Measurements from ENCODE around the gene CDRT4.

Gene CDRT4

DNA sequence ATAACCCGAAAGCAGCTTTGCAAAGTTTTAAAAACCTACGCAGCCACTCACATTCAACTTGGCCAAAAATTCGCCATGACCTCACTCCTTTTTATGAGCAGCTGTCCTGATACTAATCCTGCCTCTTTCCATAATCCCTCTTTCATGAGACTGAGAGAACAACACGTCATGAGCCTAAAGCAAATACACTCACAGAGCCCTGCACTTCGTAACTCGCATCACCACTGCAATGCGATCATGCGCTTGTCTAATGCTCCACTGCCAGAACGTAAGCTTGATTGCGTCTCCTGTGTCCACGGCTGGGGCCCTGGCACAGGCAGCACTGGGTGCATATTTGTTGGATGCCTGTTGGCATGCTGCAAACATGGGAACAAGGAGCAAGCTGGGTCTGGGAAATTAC is 36.2 kb downstream of the CDRT4 start:
- no peak for DNase-seq

- no peak for DNase-seq
These were observed 42.9 kb downstream of the CDRT4 start for GRCh38 chr17:15424521-15424920.

DNA sequence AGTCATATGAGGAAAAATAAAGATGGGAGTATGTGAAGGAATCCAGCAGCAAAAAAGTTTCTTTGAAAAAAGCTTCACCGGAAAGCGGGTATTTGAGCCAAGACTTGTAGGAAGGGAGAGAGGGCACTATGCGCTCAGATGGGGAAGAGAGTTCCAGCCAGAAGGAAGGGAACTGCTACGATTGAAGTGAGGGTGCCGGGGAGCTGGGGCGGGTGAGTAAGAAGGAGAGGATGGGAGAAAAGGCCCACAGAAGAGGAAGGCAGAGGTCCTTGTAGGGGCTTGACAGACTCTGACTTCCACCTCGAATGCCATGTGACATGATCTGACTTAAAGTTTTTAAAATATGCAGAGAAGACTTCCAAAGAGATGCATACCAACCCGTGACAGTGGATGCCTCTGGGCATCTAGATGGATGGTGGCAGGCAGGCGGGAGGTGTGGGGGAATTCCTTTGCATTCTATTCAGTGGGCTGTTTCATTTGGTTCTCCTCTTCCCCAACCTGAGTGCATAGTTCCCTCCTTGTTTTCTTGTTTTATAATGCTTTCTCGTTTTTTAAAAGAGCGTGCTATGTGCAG is 44.9 kb downstream of the CDRT4 start:
- no peak for DNase-seq

DNA sequence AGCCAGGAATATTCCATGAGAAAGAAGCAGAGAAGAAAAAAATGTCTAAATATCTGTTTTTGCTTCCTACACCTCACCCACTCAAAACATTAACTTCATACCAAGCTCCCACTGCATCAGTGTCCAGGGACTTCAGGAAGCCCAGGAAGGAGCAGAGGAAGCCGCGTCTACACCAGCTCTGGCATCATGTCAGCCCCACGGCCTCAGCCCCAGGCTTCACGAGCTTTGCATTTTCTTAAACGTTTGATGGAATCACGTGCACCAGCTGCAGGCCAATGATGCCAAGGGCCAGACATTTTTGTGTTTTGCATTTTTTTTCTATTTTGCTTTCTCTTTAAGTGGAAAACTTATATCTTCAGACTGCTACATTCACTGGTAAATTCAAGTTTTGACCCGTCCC is 48.6 kb downstream of the CDRT4 start:
- no peak for DNase-seq

DNA sequence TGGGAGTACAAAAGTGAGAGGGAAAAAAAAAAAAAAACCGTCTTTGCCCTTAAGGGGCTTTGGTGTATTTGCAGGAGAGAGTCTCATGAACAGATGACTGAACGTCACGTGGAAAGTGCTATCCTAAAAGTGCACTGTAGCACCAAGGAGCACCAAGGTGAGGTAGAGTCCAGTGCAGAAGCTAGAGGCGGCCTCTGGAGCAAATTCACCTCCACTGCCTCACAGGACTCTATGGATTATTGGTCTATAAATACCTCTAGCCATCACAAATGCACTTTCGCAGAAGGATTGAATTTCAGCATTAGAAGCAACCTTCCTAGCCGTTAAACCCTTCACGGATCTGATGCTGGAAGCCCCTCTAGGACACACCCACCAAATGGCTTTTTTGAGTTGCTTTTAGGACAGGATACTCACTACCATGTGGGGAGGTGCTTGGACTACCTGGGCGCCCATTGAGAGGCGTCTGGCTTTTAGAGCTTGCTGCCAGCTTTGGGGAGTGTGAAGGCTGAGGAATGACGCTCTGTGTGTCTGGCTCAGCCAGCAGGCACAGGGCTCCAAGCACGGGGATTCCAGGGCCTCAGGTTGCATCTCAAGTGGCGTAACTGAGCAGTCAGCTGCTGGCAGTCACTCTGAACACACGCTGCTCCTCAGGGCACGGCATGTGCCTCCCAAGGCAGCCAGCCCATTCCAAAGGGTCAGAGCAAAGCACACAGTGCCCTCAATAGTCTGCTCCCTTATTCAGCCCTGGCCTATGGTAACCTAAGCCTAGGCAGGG is 52.7 kb downstream of the CDRT4 start:
- no peak for DNase-seq

GRCh38 chr17:15413101-15413771 is 54.2 kb downstream of the CDRT4 start:
- DNase-seq, result no peak

GRCh38 chr17:15412606-15413005 is 54.8 kb downstream of the CDRT4 start:
- DNase-seq, result no peak

DNA sequence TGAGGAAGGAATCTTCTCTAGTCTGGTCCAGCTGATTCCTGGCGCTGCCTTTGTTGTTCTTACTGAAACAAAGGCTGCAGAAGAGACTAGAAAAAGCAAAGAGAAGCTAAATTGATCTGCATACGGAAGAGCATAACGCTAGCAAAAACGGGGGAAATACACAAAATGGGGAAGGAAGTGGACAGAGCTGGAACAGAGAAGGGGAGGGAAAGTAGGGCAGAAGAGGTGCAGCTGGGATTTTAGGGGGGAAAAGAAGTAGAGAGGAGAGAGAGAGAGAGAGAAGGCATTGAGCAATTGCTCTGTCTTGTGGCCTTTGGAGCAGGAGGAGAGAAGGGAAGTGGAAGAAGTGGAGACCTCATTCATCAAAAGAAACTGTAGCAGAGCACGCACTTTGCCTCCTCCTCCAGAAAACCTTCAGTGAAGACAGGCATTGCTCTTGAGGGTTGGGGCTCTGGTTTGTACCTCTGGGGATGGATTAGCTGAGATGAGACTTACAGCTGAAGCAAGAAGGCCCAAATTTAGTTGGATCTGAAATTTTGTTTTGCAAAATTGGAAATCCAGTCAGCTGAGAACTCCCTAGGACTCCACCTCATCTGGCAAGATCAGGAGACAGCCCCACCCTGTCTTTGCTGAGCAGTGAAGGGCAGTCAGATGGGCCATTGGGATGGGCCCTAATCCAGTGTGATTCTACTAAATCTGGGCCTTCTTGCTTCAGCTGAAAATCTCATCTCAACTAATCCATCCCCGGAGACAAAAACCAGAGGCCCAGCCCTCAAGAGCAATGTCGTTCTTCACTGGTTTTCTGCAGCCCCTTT is 55.8 kb downstream of the CDRT4 start:
- DNase-seq, result no peak

GRCh38 chr17:15409721-15410250 is 57.6 kb downstream of the CDRT4 start:
- no peak for DNase-seq

GRCh38 chr17:15408803-15409202 is 58.6 kb downstream of the CDRT4 start:
- DNase-seq, result no peak

DNA sequence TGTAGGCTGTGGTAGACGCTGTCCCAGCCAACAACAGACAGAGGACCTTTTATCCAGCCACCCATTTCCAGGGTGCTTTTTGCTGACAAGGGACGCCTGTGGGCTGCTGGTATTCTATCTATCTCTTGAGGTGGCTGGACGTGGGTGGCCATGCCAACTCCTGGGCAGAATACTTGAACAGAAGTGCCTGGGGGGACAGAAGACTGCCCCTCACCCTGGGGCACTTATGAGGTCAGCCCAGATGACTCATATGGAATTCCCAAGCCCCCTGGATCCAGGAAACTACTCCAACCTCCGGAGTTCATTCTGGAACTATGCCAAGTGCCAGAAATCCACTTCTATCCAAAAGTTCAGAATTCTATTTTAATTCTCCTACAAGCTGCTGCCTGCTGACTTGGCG is 61.3 kb downstream of the CDRT4 start:
- DNase-seq, result no peak

DNA sequence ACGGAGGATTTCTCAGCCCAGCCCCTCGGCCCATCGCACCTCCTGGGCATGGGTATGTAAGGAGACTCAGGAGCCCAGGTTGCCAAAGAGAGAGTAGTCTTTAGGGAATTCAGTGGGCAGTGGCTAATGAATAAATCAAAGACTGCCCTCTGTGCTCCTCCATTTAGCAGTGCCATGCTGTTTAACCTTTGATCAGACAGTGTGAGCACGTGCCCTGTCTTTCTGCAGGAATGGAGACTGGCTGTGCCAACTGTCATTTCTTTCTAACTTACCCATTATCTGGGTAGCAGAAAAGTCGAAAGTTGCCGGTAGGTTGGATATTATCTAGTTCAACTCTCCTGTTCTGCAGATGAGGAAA is 62.4 kb downstream of the CDRT4 start:
- DNase-seq, result no peak

- no peak for DNase-seq
These were observed 63.0 kb downstream of the CDRT4 start for GRCh38 chr17:15404106-15405057.

GRCh38 chr17:15403276-15403939 is 64.0 kb downstream of the CDRT4 start:
- no peak for DNase-seq

GRCh38 chr17:15399443-15399842 is 68.0 kb downstream of the CDRT4 start:
- DNase-seq, result no peak

DNA sequence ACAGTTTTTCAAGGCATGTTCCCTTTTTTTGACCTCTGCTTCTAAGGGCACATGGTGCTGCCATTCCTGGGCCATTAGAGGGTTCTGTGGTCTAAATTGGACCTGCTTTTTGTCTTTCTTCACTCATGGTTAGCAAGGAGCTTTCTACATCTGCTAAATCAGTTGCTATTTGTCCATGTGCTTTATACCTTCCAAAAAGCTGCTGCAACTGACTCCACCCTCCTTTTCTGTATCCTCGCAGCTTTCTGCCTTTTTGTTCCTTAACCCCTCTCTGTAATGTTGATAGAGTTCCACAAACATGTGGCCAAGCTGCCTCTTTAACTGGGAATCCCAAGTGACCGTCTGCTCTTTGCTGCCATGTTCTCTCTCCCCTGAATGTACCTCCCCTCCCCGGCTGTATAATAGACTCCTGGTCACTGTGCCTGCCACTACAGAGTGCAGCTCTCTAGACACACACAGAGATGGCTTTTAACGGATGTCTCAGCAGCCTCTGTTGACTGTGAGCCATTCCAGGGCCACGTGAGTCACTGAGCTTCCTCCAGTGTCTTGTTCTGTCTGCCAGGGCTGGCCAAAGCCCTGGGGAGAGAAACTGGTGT is 68.6 kb downstream of the CDRT4 start:
- no peak for DNase-seq

DNA sequence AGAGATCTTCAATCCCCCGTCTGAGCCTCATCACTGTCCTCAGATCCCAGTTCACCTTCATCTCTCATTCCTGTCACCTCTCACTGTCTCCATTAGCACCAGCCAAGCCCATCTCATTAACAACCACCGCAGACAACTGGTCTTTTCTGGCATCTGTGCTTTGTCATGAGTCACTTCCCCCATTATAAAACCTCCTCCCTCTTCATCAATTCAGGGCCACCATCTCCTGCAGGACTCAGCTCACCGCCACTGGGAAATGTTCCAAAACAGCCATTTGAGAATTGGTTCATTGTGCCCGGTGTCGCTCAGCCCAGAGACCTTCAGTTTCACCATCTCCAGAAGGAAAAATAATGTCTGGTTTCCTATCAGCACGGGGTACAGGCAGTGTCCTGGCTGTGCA is 69.1 kb downstream of the CDRT4 start:
- DNase-seq, result no peak

DNA sequence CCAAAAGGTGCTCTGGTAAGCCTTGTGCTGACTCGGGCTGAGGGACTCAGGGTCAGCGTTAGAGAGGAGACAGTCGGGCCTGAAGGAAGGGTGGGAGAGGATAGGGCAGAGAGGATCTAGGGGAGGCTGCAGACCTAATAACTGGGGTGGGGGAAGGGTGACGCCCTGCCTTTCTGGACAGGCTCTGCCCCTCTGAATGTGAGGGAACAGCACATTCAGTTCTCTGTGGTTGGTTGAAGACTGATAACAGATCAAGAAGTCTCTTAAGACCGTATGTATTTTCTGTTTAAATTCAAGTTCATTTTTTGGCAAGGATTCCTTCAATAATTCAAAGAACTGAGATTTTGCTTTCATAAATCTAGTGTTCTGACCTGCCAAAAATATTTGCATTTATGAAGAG is 69.8 kb downstream of the CDRT4 start:
- DNase-seq, result no peak

- DNase-seq, result no peak
These were observed 72.3 kb downstream of the CDRT4 start for GRCh38 chr17:15395091-15395490.

GRCh38 chr17:15393414-15393813 is 74.0 kb downstream of the CDRT4 start:
- no peak for DNase-seq

DNA sequence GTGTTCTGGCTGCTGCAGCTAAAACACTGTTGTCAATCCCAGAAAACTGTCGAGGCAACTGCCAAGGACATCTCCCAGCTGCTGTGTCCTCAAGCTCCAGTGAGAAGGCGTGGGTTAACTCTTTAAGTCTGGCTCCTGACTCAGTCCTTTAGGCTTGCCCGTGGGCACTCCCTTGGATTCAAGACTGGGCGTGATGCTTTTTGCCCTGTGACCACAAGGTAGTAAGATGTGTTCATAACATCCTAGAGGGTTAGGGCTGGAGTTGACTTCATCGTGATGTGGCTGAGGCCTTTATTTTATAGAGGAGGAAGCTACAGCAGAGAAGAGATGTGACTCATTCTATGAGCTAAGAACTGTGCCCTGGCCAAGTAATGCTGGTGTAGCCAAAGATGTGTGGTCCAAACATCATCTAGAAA is 75.1 kb downstream of the CDRT4 start:
- no peak for DNase-seq
